Hindlimb muscle (tissue), 1 donor: Measurements from ENCODE around the gene DDX42. TPM values are rescaled to one million over a fixed set of nuclear protein-coding genes. Genes with fewer than 3 reads are reported as not detected.

Experiments used
- DNase-seq: peaks from one replicate; pipeline ENCODE4 v3.0.0-alpha.2; 2013
- polyA plus RNA-seq: library from polyadenylated mRNA; unstranded; fragments of 120-200 nt; gene quantifications from one replicate; pipeline ENCODE4 v1.2.1, GENCODE V29; 2013; ENCODE audit not compliant: insufficient read length

Gene DDX42, protein sequence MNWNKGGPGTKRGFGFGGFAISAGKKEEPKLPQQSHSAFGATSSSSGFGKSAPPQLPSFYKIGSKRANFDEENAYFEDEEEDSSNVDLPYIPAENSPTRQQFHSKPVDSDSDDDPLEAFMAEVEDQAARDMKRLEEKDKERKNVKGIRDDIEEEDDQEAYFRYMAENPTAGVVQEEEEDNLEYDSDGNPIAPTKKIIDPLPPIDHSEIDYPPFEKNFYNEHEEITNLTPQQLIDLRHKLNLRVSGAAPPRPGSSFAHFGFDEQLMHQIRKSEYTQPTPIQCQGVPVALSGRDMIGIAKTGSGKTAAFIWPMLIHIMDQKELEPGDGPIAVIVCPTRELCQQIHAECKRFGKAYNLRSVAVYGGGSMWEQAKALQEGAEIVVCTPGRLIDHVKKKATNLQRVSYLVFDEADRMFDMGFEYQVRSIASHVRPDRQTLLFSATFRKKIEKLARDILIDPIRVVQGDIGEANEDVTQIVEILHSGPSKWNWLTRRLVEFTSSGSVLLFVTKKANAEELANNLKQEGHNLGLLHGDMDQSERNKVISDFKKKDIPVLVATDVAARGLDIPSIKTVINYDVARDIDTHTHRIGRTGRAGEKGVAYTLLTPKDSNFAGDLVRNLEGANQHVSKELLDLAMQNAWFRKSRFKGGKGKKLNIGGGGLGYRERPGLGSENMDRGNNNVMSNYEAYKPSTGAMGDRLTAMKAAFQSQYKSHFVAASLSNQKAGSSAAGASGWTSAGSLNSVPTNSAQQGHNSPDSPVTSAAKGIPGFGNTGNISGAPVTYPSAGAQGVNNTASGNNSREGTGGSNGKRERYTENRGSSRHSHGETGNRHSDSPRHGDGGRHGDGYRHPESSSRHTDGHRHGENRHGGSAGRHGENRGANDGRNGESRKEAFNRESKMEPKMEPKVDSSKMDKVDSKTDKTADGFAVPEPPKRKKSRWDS
- polyA plus RNA-seq: 106 TPM

DNA sequence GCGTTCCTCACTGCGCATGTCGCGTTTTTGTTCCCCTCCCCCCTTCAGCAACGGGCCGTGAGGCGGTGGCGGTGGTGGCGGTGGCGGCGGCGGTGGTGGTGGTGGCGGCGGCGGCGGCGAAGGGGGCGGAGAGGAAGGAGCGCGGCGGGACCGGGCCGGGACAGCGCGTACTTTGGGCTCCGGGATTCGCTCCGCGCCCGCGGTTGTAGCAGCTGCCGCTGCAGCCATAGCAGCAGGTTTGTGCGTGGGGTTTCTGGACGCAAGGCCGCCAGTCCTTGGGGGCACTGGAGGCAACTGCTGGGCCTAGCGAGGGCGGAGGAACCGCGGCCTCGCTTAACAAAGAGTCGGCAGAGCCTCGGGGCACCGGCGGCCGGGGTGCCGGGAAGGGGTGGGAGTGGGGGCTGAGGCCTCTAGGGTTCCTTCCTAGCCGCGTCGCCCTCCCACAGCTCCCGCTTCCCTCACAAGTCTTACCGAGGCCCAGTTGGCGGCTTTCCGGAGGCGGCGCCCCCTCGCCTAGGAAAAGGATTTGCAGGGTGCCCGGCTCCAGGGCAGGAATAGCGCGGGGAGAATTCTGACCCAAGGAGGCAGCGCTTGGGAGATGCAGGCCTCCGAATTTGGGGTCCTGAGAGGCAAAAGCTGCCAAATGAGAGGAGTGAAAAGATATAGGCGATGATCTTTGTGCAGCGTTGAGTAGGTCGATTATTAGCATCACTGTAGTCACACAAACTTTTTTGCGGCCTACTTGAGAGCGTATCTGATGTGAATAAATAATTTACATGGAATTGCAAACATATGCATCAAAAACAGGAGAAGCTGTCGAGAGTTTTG lies at the start of gene DDX42:
DDX42 (plus strand) TSS at position 30 of the 828 bp plus-strand sequence. CDS start 12,880 bp downstream, outside the sequence.
- peak; percentile 57 for DNase-seq

DNA sequence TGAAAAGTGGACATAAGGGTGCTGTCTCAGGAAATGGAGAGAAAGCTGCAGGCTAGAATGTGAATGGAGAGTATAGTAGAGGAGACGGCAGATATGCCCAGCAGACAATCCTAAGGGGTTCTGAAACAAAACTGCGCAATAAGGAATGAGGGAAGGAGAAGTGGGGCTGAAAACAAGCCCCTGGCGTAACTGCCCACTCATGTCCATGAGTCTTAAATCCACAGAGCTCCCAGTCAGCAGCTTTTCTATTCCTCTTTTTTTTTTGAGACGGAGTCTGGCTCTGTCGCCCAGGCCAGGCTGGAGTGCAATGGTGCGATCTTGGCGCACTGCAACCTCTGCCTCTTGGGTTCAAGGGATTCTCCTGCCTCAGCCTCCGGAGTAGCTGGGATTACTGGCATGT lies 38.3 kb upstream of the DDX42 start:
- no peak for DNase-seq

DNA sequence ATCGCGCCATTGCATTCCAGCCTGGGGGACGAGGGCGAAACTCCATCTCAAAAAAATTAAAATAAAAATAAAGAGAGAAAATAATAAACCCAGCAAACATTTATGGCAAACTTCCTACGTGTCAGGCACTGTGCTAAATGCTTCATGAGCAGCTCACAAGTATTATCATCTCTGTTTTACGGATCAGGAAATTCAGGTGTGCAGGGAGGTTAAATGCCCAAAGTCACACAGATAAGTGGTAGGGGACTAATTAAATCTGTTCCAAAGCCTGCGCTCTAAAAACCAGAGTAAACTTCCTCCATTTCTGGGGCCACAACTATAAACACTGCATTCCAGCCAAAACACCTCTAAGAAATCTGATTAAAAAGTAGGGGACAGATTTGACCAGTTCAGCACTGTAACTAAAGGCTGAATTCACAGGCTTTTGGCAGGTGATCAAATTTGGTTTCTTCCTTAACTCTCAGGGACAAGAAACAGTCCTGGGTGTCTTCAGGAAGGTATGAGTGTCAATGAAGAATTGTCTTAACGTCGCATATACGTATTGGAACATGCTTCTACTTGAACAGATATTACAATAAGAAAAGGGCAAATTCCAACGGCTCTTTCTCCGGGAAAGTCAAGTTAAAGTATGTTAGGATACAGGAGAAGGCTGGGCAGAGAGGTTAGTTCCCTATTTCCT lies 33.4 kb upstream of the DDX42 start:
- DNase-seq: no peak

DNA sequence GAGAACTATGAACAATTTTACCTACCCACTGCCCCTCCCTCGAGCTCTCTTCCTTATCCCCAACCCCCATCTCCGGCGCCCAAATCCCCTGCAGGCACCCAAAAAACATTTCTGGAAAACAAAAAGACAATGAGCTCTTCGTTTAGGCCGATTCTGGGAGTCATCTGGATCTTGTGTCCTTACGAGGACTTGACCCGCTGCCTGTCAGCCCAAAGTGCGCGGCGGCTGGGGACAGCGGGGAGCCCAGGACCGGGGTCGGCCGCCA lies 32.9 kb upstream of the DDX42 start:
- DNase-seq: peak; percentile 19

DNA sequence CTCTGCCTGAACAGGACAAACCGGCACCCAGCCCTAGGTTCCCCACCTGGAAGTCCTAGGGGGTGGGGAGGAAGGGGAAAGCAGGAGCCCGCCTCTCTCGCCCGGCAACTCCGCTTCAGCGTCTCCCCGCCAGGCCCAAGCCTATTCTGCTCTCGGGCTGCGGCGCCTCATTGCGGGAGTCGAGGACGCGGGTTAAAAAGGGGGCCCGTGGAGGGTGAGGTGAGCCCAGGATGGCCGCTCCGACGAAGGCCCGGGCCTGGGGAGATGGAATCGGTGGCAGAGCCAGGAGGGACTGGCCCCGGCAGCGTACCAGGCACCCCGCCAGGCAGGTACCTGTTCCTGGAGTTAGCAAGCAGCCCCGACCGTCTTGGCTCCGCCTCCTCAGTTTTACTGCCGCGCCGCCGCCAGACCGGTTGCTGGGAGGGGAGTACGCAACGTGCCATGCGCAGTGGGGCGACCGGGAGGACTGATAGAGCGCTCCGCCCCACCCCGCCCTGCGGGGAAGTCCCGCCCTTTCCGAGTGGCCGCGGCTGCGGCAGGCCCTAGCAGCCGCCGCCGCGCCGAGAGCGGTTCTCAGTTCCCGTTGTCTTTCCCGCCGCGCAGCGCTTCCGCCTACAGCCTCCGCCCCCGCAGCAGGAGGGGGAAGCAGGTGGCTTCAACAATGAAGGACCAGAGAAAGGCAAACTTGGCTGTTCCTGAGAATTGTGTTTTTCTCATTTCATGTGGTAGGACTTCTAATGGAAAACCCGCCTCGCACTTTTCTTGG lies 32.4 kb upstream of the DDX42 start, which contains the start of gene STRADA:
STRADA (minus strand) TSS at position 392 of the 766 bp plus-strand sequence. CDS start 13,430 bp downstream, outside the sequence.
- peak; percentile 99 for DNase-seq

DNA sequence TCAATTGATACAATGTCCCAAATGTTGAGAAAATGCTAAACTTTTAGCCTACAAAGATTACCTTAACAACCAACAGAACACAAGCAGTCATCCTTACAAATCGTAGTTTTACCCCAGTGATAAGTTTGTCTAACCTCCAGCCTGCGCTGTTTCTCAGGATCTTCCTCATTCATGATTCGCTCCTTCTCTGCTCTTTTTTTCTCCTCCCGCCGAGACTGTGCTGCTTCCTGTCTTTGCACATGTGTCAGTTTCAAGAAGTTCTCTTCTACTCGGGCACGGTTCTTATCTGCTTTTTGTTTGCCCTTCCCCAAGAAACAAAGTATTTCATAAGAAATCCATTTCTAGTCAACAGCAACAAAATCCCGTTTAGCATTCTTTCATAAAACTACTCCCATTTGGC lies 22.2 kb upstream of the DDX42 start:
- DNase-seq: no peak

DNA sequence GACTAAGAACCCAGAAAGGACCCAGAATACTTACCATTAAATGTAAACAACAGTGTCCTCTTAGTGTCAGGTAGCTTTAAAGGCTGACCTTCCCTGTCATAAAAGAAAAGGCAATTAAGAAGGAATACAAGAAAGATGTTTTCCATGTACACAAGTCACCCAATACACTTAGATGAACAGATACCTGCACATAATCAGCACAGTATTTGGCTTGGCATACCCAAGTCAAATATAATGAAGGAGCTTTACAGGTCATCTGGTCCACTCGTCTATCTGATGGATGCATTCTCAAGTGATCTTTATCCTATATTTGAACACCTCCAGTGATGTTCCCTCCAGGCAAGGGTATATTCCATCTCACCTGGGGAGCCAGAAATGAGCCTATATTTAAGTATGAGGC lies 21.3 kb upstream of the DDX42 start:
- DNase-seq: no peak

DNA sequence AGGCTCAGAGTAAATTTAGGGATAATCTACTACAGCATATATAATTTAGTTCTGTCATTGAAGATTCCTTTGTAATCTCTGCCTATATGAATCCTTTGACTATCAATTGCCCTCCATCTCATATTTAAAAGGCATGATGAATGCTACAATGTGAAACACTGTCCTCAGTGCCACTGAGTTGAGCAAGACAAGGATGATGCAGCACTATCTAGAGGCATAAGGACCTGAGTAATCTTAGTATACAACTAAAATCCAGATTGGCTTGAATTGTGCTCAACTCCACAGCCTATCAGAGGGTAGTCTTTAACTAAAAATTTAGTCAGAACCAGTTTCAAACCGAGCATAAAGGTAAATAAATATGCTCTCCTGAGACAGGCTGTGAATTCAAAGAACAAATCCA lies 20.8 kb upstream of the DDX42 start:
- no peak for DNase-seq

DNA sequence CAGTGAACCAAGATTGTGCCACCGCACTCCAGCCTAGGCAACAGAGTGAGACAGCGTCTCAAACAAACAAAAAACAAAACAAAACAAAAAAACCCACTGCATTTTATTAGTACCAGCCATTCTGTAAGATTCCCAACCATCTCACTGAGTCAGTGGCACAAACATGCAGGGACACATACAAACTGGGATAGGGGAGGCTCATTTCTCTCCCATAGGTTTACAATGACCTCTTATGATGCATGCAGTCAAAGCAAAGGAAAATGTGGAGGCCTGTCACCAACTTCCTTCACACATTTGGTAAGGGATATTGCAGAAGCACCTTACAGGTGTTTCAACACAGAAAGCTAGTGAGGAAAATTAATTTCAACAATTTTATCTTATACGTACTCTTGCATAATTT lies 19.9 kb upstream of the DDX42 start:
- no peak for DNase-seq

DNA sequence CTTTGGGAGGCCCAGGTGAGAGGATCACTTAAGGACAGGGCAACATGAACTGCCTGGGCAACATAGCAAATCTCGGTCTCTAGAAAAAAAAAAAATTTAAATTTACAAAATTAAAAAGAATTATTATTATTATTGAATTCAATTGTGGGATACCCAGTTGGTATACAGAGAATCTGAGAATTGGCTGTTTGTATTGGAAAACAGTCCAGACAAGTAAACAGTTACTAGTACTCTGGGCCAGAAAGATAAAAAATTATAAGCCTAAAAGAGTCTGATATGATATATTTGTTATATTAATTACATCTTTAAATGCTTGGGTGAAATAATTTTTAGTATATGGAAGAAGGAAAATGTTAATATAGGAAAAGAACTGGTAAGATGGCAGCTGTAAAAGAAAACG lies 15.5 kb upstream of the DDX42 start:
- DNase-seq: no peak

DNA sequence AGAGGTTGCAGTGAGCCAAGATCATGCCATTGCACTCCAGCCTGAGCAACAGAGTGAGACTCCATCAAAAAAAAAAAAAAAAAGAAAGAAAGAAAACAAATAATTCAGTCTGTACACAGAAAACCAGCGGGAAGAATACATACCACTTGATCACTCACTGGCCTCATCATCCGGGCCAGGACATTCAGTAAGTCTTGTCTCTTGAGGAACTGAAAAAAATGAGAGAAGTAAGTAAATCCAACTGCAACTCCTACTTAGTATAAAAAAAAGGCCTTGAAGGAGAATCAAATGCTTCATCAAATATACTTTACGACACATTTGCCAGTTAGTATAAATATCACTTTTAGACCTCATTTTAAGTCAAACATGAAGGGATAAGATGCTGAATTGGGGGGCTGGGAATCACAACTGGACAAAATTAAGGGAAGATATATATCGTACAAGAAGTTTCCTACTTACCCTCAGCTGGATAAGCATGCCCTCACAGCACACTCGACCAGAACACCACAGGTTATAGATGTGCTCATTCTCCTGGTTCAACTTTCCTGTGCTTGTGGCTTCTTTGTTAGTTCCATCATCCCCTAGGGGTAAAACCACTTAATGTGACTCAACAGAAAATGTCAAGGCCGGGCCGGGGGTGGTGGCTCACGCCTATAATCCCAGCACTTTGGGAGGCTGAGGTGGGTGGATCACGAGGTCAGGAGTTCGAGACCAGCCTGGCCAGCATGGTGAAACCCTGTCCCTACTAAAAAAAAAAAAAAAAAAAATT lies 13.0 kb upstream of the DDX42 start:
- DNase-seq: no peak

DNA sequence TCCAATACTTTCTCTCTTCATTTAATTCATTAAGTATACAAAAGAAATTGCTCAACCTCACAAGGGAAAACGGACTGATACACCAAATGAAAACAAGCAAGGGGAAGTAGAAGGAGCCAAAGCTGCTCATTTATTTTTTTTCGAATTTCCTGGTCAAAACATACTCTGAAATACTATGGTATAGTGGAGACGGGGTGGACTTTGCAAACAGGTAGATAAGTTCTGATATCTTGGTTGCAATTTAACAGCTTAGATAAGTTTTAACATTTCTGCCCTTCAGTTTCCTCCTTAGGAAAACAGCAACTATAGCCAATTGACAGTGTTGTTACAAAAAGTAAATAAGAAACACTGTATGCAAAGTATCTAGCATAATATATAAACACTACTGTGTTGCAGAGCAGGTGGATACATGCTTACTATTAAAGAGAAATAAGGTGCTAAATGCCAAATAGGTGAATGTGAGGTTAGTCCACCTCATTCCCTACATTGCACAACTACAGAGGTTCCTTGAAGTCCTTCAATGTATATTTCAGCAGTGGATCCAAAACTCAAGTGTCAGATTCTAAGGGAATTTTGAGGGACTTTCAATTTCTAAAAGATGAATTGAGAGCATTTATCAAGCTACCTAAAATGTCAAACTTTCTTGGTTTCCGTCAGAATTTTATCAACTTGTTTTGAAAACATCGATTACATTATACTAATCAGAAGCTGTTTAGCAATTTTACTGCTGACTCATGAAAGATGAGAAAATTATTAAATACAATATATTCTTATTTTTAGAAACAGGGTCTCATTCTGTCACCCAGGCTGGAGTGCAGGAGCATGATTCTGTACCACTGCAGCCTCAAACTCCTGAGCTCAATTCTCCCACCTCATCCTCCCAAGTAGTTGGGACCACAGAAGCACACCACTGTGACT lies 11.6 kb upstream of the DDX42 start:
- no peak for DNase-seq

DNA sequence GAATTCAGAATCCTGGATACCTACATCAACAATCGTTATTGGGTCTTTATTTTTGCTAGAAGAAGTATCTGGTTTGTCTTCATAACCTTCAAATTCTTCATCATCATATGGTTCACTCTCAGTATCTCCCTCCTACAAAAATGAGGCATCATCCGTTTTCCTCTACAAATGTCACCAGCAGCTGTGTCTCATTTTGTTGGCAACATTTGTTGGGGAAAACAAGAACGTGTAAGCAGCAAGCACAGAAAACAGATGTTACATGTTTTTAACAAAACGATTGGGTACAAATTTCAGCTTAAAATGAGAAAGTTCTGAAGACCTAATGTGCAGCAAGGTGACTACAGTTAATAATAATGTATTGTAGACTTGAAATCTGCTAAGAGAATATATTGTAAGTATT lies 9.3 kb upstream of the DDX42 start:
- no peak for DNase-seq

DNA sequence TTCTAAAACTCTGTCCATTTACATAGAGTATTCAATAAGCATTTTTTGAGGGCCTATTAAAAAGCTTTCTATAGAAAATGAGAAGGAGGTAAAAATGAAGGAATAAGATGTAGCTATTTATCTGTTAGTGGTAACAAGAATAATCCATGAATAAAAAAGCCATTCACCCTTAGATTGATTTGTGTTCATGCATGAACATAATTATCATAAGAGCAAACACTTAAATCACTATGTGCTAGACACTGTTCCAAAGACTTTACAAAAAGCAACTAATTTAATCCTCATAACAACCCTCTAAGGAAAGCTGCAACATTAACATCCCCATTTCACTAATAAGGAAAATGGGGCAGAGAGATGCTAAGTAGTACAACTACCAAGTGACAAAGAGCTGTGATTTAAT lies 7.2 kb upstream of the DDX42 start:
- DNase-seq: no peak

DNA sequence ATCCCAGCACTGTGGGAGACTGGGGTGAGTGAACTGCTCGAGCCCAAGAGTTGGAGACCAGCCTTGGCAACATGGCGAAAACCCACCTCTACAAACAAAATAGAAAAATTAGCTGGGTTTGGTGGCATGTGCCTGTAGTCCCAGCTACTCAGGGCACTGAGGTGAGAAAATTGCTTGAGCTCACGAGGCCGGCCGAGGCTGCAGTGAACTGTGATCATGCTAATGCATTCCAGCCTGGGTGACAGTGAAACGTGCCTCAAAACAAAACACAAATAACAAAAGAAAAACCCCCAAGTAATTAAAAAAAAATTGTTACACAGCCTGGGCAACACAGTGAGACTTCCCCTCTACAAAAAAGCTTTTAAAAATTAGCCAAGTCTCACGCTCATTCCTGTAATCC lies 5.5 kb upstream of the DDX42 start:
- no peak for DNase-seq

DNA sequence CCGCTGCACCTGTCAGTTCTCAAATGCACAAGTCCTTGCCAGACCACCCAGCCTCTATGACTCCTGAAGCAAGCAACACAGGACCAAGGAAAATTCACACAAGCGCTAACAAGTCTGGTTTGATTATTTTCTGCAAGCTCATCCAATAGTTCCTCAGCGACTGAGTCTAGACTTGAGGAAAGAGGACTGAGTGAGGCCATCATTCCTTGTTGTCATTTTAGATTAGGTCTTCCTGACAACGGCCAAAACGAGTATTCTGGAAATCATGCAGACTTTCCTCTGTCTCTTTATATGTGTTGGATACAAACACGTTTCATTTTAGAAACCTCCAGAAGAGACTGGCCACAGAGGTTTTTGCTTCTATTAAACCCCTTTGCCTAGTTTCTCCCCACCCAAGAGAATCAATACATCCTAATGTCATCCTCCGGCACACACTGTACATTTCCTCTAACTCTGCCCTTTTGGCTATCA lies 1.1 kb upstream of the DDX42 start:
- DNase-seq: peak; percentile 1

DNA sequence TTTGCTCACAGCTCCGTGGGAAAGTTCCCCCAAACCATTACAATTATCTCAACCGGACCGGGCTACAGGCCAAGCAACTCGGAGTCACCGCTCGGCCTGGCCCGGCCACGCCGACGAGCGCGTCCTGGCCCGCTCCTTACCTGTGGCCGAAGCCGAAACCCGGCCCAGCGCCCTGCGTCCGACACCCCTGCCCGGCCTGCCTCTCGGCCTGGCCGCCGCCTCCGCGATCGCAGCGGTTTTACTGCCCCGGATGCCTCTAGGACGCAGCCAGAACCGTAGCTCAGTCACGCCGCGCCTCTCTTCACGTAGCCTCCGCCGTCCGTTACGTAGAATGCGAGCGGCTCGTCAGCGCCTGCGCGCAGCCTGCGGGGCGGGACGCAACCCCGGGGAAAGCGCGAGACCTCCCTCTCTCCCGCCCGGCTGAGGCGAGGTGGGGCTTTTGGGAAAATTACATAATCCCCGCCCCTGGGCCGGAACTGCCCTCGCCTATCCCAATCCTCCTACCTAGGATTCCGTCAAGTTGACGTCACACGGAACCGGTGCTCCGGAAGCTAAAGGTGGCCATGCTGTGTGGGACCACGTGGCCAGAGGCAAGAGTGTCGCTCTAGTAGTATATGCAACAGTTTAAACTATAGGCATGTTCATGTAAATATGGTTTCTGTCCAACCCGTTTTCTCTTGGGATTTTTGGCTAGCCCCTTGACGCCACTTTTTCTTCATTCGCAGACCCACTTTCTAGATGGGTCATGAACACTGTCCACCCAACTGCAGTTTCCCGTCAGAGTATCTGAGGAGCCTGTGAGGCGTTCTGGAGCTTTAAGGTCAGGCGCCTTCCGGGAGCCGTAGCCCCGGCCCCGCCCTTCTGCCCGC lies 464 bp upstream of the DDX42 start, which contains the start of gene CCDC47:
CCDC47 (minus strand) TSS at position 326 of the 869 bp plus-strand sequence. CDS start 7,422 bp downstream, outside the sequence.
- peak; percentile 100 for DNase-seq

DNA sequence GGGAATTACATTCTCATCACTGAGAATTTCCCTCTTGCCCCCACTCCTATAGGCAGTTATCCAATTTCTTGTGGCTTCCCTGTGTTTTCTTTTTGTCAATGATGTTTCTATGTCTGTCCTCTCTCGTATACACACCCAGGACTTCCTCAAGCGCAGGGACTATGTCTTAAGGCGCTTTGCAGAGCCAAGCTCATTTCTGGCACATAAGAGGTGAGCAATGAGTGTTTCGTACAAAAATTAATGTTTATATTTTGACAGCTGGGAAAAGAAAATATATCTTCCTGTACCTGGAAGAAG lies 947 bp downstream of the DDX42 start:
- no peak for DNase-seq
